ENCODE measurements around the gene ELMO1.
"Not testable (repeated sequence)": the region's sequence is repeated elsewhere in the genome, so short reads cannot be mapped to it uniquely, and the experiment has no call there.

ELMO1 gene

GRCh38 chr7:36978461-36978860 lies 470.2 kb downstream of the ELMO1 start:
- no peak for TF ChIP-seq CTCF (IDR thresholded peaks at IDR 0.05; ENCODE audit: low read depth, low read length, missing control alignments)
- in situ Hi-C loops (cut with HindIII; ENCODE audit: low sequenced_read_pairs), result no loop called here
- no peak for DNase-seq (ENCODE audit: low read depth)
- H3K4me3 ChIP-seq (ENCODE audit: low read depth, low read length), result no peak overlapping the region

GRCh38 chr7:36977878-36978277 lies 470.8 kb downstream of the ELMO1 start:
- no peak for TF ChIP-seq CTCF (IDR thresholded peaks at IDR 0.05; ENCODE audit: low read depth, low read length, missing control alignments)
- in situ Hi-C loops (cut with HindIII; ENCODE audit: low sequenced_read_pairs), result no loop called here
- H3K4me3 ChIP-seq (ENCODE audit: low read depth, low read length), result no peak overlapping the region
- DNase-seq (ENCODE audit: low read depth), result no peak

GRCh38 chr7:36973534-36973933 lies 475.1 kb downstream of the ELMO1 start:
- in situ Hi-C loops (cut with HindIII; ENCODE audit: low sequenced_read_pairs); DNase-seq (ENCODE audit: low read depth); H3K4me3 ChIP-seq (ENCODE audit: low read depth, low read length): not testable (repeated sequence)

- TF ChIP-seq CTCF (IDR thresholded peaks at IDR 0.05; ENCODE audit: low read depth, low read length, missing control alignments), result no peak
- in situ Hi-C loops (cut with HindIII; ENCODE audit: low sequenced_read_pairs), result no loop called here
- DNase-seq (ENCODE audit: low read depth), result no peak
- no peak overlapping the region for H3K4me3 ChIP-seq (ENCODE audit: low read depth, low read length)
Observed at GRCh38 chr7:36972140-36972518, 476.5 kb downstream of the ELMO1 start.

- no peak for DNase-seq (ENCODE audit: low read depth)
- TF ChIP-seq CTCF (IDR thresholded peaks at IDR 0.05; ENCODE audit: low read depth, low read length, missing control alignments), result no peak
- in situ Hi-C loops (cut with HindIII; ENCODE audit: low sequenced_read_pairs), result no loop called here
- no peak overlapping the region for H3K4me3 ChIP-seq (ENCODE audit: low read depth, low read length)
Observed at GRCh38 chr7:36971515-36972139, 477.0 kb downstream of the ELMO1 start.

- DNase-seq (ENCODE audit: low read depth), result no peak
- H3K4me3 ChIP-seq (ENCODE audit: low read depth, low read length), result no peak overlapping the region
- in situ Hi-C loops (cut with HindIII; ENCODE audit: low sequenced_read_pairs), result no loop called here
- no peak for TF ChIP-seq CTCF (IDR thresholded peaks at IDR 0.05; ENCODE audit: low read depth, low read length, missing control alignments)
Observed at GRCh38 chr7:36970551-36971514, 477.8 kb downstream of the ELMO1 start.

- in situ Hi-C loops (cut with HindIII; ENCODE audit: low sequenced_read_pairs), result no loop called here
- no peak for TF ChIP-seq CTCF (IDR thresholded peaks at IDR 0.05; ENCODE audit: low read depth, low read length, missing control alignments)
- DNase-seq (ENCODE audit: low read depth), result no peak
- H3K4me3 ChIP-seq (ENCODE audit: low read depth, low read length), result no peak overlapping the region
Observed at GRCh38 chr7:36969376-36969775, 479.3 kb downstream of the ELMO1 start.

All from astrocyte of the cerebellum (primary cell).